ENCODE results near the gene BEAN1. TPM values are rescaled to one million over a fixed set of nuclear protein-coding genes. Genes with fewer than 3 reads are reported as not detected.
"Not testable (repeated sequence)": the region's sequence is repeated elsewhere in the genome, so short reads cannot be mapped to it uniquely, and the experiment has no call there.

BEAN1 gene
- total and polyA plus RNA-seq, 12 donors = 0.26 to 9.6 (median 2.0) TPM

GRCh38 chr16:66446737-66447136 is 19.6 kb downstream of the BEAN1 start:
- WGBS, 2 donors = 63 to 78% methylated on average over 1 of the region's 1 CpG
- H3K27ac ChIP-seq = no peak overlapping the region
- no peaks in the 10 kb centered on the region for H3K9me3 ChIP-seq
- no peak overlapping the region for H3K4me3 ChIP-seq
- H3K36me3 ChIP-seq = no peaks in the 10 kb centered on the region
- ATAC-seq (peak in 2 of 8 donors; percentile 57 to 72), DNase-seq (no peak)
- peaks cover 0 to 6% (median 0%) of the 10 kb centered on the region in 7 donors for H3K27me3 ChIP-seq
- intact Hi-C loops (cut with DNase I) = no loop called here
- H3K4me1 ChIP-seq = no peaks in the 10 kb centered on the region
- TF ChIP-seq, protein P1, sequence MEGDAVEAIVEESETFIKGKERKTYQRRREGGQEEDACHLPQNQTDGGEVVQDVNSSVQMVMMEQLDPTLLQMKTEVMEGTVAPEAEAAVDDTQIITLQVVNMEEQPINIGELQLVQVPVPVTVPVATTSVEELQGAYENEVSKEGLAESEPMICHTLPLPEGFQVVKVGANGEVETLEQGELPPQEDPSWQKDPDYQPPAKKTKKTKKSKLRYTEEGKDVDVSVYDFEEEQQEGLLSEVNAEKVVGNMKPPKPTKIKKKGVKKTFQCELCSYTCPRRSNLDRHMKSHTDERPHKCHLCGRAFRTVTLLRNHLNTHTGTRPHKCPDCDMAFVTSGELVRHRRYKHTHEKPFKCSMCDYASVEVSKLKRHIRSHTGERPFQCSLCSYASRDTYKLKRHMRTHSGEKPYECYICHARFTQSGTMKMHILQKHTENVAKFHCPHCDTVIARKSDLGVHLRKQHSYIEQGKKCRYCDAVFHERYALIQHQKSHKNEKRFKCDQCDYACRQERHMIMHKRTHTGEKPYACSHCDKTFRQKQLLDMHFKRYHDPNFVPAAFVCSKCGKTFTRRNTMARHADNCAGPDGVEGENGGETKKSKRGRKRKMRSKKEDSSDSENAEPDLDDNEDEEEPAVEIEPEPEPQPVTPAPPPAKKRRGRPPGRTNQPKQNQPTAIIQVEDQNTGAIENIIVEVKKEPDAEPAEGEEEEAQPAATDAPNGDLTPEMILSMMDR (IDR thresholded peaks at IDR 0.05) = no peak

DNA sequence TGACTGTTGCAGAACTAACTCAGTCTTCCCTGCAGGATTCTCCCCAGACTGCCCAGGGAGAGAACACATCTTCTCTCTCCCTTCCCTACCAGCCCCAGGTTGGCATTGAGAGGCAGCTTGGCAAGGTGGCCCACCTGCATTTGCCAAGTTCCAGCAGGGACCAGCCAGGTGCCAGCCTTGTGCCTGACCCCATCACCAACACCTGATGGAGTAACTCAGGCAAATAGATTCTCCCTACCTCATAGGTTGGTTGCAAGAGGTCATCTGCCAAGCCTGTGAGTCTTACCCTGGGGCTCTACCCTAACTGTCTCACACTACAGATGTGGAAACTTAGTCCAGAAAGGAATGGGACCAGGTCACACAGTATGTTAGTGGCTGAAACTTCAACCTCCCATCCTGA is 20.4 kb downstream of the BEAN1 start:
- H3K27ac ChIP-seq = no peak overlapping the region
- no peak for ATAC-seq
- H3K4me1 ChIP-seq = no peaks in the 10 kb centered on the region
- TF ChIP-seq, protein P1 (IDR thresholded peaks at IDR 0.05) = no peak
- no peaks in the 10 kb centered on the region for H3K27me3 ChIP-seq
- intact Hi-C loops (cut with DNase I) = no loop called here
- H3K4me3 ChIP-seq = no peak overlapping the region
- no peaks in the 10 kb centered on the region for H3K36me3 ChIP-seq
- no peak for DNase-seq
- H3K9me3 ChIP-seq = no peaks in the 10 kb centered on the region

DNA sequence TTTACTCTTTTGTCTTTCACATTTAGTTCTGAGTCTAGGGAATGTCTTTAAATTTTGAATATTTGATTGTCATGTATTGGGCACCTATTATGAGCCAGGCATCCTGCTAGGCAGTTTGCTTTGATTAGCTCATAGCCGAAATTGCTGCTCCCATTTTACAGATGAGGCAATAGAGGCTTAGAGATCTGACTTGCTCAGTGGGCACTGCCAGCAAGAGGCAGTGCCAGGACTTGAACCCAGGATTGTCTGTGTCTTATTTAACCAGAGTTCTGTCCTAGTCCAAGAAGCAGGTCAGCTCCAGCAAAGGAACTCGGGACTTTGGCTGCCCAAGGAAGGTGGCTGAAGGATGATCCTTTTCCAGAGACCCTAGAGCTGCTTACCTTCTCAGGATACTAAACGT is 24.5 kb downstream of the BEAN1 start:
- Histone ChIP-seq H3K36me3 (no peaks in the 10 kb centered on the region), H3K4me1 (no peaks in the 10 kb centered on the region), H3K9me3 (no peaks in the 10 kb centered on the region), H3K27me3 (no peaks in the 10 kb centered on the region), H3K27ac (no peak overlapping the region), H3K4me3 (no peak overlapping the region)
- WGBS, 2 donors = 86 to 87% methylated on average over 3 of the region's 3 CpGs
- DNase-seq (no peak), ATAC-seq (no peak)
- intact Hi-C loops (cut with DNase I) = loop anchor here in 1 of 10 donors (5.0 kb wide), 1 partner anchor 306 kb away; no protein-coding TSS in a partner anchor
- TF ChIP-seq, protein P1 (IDR thresholded peaks at IDR 0.05) = no peak

DNA sequence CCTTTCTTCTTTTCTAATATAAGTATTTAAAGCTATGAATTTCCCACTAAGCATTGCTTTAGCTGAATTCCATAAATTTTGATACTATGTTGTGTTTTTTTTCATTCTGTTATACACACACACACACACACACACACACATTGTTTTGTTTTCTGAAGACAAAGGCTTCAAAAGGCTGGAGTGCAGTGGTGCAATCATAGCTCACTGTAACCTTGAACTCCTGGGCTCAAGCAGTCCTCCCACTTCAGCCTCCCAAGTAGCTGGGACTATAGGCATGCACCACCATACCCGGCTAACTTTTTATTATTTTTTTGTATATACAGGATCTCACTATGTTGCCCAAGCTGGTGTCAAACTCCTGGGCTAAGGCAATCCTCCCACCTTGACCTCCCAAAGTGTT is 26.1 kb downstream of the BEAN1 start:
- not testable (repeated sequence) for ATAC-seq, H3K27me3 ChIP-seq, DNase-seq, H3K36me3 ChIP-seq, H3K27ac ChIP-seq, H3K4me3 ChIP-seq, H3K9me3 ChIP-seq, H3K4me1 ChIP-seq
- 94 to 96% methylated on average over 1 of the region's 1 CpG for WGBS, 2 donors
- intact Hi-C loops (cut with DNase I) = loop anchor here in 1 of 10 donors (5.0 kb wide), 1 partner anchor 304 kb away; no protein-coding TSS in a partner anchor

DNA sequence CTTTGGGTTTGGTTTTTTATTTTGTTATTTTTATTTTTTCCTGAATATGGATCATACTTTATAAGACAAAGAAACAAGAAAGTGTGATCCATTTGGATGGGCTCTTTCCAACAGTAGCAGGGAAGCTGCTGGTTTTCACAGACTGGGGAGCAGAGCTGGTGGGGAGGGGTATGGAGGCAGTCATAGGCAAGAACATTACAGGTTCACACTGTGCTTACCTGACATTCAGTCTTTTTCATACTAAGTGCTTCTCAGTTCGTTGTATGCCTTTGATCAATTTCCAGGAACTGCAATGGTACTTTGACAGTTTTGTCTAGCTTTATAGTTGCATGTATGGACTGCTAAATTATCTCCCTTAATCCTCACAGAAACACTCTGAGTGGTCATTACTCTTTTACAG is 27.7 kb downstream of the BEAN1 start:
- Histone ChIP-seq H3K4me3 (no peak overlapping the region), H3K27ac (no peak overlapping the region), H3K36me3 (no peaks in the 10 kb centered on the region), H3K4me1 (no peaks in the 10 kb centered on the region), H3K27me3 (peaks cover 0 to 24% (median 12%) of the 10 kb centered on the region in 7 donors), H3K9me3 (no peaks in the 10 kb centered on the region)
- DNase-seq (no peak), ATAC-seq (no peak)
- intact Hi-C loops (cut with DNase I) = loop anchor here in 1 of 10 donors (5.0 kb wide), 1 partner anchor 303 kb away; no protein-coding TSS in a partner anchor
- WGBS, 2 donors = 82% methylated on average over 1 of the region's 1 CpG
- TF ChIP-seq, protein P1 (IDR thresholded peaks at IDR 0.05) = no peak

Data from heart right ventricle (tissue), 16 donors.